Liver (tissue), 9 donors: ENCODE results near the gene ATP2C1. TPM values are rescaled to one million over a fixed set of nuclear protein-coding genes. Genes with fewer than 3 reads are reported as not detected.

ENCODE experiments used
- DNase-seq: peaks from one replicate; pipeline ENCODE4 v3.0.0-alpha.2; 2017; ENCODE audit warnings: low spot score
- H3K27ac ChIP-seq, 2 donors: one replicate each; pipeline ENCODE4 v1.7.0; 2013; ENCODE audit warnings: inconsistent platforms in 2 of 2, low read length in 2 of 2, control low read depth in 1 of 2, low read depth in 1 of 2, mild to moderate bottlenecking in 1 of 2
- H3K27me3 ChIP-seq, 4 donors: one replicate each; pipeline versions ENCODE4 v1.6.1 to v1.7.0; 2013; ENCODE audit warnings: low read length in 3 of 4, inconsistent platforms in 1 of 4, mild to moderate bottlenecking in 1 of 4, moderate library complexity in 1 of 4; ENCODE audit not compliant: control insufficient read depth in 4 of 4, insufficient read depth in 4 of 4
- H3K36me3 ChIP-seq, 4 donors: one replicate each; pipeline versions ENCODE4 v1.6.1 to v1.7.0; 2013; ENCODE audit warnings: low read length in 3 of 4, mild to moderate bottlenecking in 3 of 4, low read depth in 1 of 4, moderate library complexity in 1 of 4; ENCODE audit not compliant: control insufficient read depth in 4 of 4, insufficient read depth in 3 of 4
- H3K4me1 ChIP-seq, 4 donors: one replicate each; pipeline versions ENCODE4 v1.6.1 to v1.7.0; 2013; ENCODE audit warnings: low read length in 3 of 4, mild to moderate bottlenecking in 3 of 4, moderate library complexity in 1 of 4; ENCODE audit not compliant: control insufficient read depth in 4 of 4, insufficient read depth in 4 of 4
- H3K4me3 ChIP-seq, 3 donors: one replicate each; pipeline versions ENCODE4 v1.6.1 to v1.7.0; 2013; ENCODE audit warnings: low read length in 3 of 3, control low read depth in 1 of 3, low read depth in 1 of 3, mild to moderate bottlenecking in 1 of 3
- H3K9ac ChIP-seq, 2 donors: one replicate each; pipeline ENCODE4 v1.7.0; 2013; ENCODE audit warnings: low read length in 2 of 2, mild to moderate bottlenecking in 2 of 2, moderate library complexity in 2 of 2, control low read depth in 1 of 2, low read depth in 1 of 2
- H3K9me3 ChIP-seq, 4 donors: one replicate each; pipeline versions ENCODE4 v1.6.1 to v1.7.0; 2013; ENCODE audit warnings: low read length in 3 of 4; ENCODE audit not compliant: control insufficient read depth in 4 of 4
- ATF3 ChIP-seq: IDR thresholded peaks from 2 replicates; pipeline ENCODE4 v1.6.1; 2016; ENCODE audit warnings: antibody characterized with exemption
- CTCF ChIP-seq: fragments of 150-350 bp; IDR thresholded peaks from 2 replicates; pipeline ENCODE4 v1.5.1; 2017; ENCODE audit warnings: improper control_type of control experiment, low read depth, low read length; ENCODE audit not compliant: missing input control
- FOXA1 ChIP-seq: IDR thresholded peaks from 2 replicates; pipeline ENCODE4 v1.6.1; 2016; ENCODE audit warnings: antibody characterized with exemption
- FOXA2 ChIP-seq: IDR thresholded peaks from 2 replicates; pipeline ENCODE4 v1.6.1; 2016; ENCODE audit warnings: antibody characterized with exemption
- HNF4A ChIP-seq, 2 donors: conservative IDR thresholded peaks; 2 replicates each; pipeline ENCODE4 v1.6.1; 2016; ENCODE audit warnings: antibody characterized with exemption in 2 of 2, mild to moderate bottlenecking in 2 of 2
- HNF4G ChIP-seq: IDR thresholded peaks from 2 replicates; pipeline ENCODE4 v1.6.1; 2016; ENCODE audit warnings: antibody characterized with exemption
- JUND ChIP-seq, 2 donors: IDR thresholded peaks; 2 replicates each; pipeline ENCODE4 v1.6.1; 2016; ENCODE audit warnings: antibody characterized with exemption in 2 of 2
- MAX ChIP-seq: IDR thresholded peaks from 2 replicates; pipeline ENCODE4 v1.6.1; 2016; ENCODE audit warnings: antibody characterized with exemption
- NR2F2 ChIP-seq: IDR thresholded peaks from 2 replicates; pipeline ENCODE4 v1.6.1; 2016; ENCODE audit warnings: antibody characterized with exemption
- RAD21 ChIP-seq, 2 donors: IDR thresholded peaks; 2 replicates each; pipeline ENCODE4 v1.6.1; 2016; ENCODE audit warnings: antibody characterized with exemption in 2 of 2, mild to moderate bottlenecking in 2 of 2
- REST ChIP-seq: IDR thresholded peaks from 2 replicates; pipeline ENCODE4 v1.6.1; 2016; ENCODE audit warnings: antibody characterized with exemption, mild to moderate bottlenecking
- RXRA ChIP-seq, 2 donors: IDR thresholded peaks; 2 replicates each; pipeline ENCODE4 v1.6.1; 2017 to 2018; ENCODE audit warnings: antibody characterized with exemption in 2 of 2, mild to moderate bottlenecking in 1 of 2
- SP1 ChIP-seq: IDR thresholded peaks from 2 replicates; pipeline ENCODE4 v1.6.1; 2018; ENCODE audit warnings: antibody characterized with exemption, mild to moderate bottlenecking
- TAF1 ChIP-seq: conservative IDR thresholded peaks from 2 replicates; pipeline ENCODE4 v1.6.1; 2016; ENCODE audit warnings: antibody characterized with exemption, mild to moderate bottlenecking
- YY1 ChIP-seq: IDR thresholded peaks from 2 replicates; pipeline ENCODE4 v1.6.1; 2016; ENCODE audit warnings: antibody characterized with exemption, mild to moderate bottlenecking
- ZBTB33 ChIP-seq: IDR thresholded peaks from 2 replicates; pipeline ENCODE4 v1.6.1; 2016; ENCODE audit warnings: antibody characterized with exemption
- WGBS: extraction: QIAGEN DNeasy Blood & Tissue Kit; methylation state at CpG from one replicate; pipeline ENCODE4 v1.1.7; 2013; 5-methylcytosine and 5-hydroxymethylcytosine counted together
- polyA plus RNA-seq, 2 donors: library from polyadenylated mRNA; stranded (reverse) in 1 of 2; unstranded in 1 of 2; fragments of 200-250 nt in 1 of 2; fragments of >200 nt in 1 of 2; fragmentation: Nextera tagmentation in 1 of 2; extraction: Ambion mirVana in 1 of 2; gene quantifications; one replicate each; pipeline versions ENCODE4 v1.2.1 to v1.2.3, GENCODE V29; 2013 to 2015
- total RNA-seq, 2 donors: library from RNA; depleted of rRNA; stranded (reverse); fragments of >200 nt; gene quantifications; one replicate each; pipeline ENCODE4 v1.2.3, GENCODE V29; 2014
- donor health status: healthy.
- donor health status: healthy.
- donor health status: healthy.
- donor health status: healthy.
- donor health status: healthy.

The ATP2C1 gene
- total and polyA plus RNA-seq, 4 donors: 10.5 to 45.1 (median 25.2) TPM

GRCh38 chr3:130897316-130897715, 3.4 kb downstream of the ATP2C1 start:
- Histone ChIP-seq H3K4me3 (no peak overlapping the region), H3K27me3 (no peaks in the 10 kb centered on the region), H3K4me1 (peaks cover 0 to 20% (median 12%) of the 10 kb centered on the region in 4 donors), H3K36me3 (no peaks in the 10 kb centered on the region), H3K9ac (no peak overlapping the region), H3K27ac (no peak overlapping the region), H3K9me3 (no peaks in the 10 kb centered on the region)
- 87% methylated on average over 2 of the region's 2 CpGs for WGBS
- TF ChIP-seq REST: no peak
- TF ChIP-seq RXRA (IDR thresholded peaks at IDR 0.05): no peak
- TF ChIP-seq NR2F2: no peak
- TF ChIP-seq HNF4A (conservative IDR thresholded peaks at IDR 0.05): no peak
- no peak for TF ChIP-seq ATF3
- TF ChIP-seq SP1: no peak
- TF ChIP-seq MAX: no peak
- no peak for TF ChIP-seq TAF1
- TF ChIP-seq JUND (IDR thresholded peaks at IDR 0.05): no peak
- no peak for TF ChIP-seq CTCF
- TF ChIP-seq RAD21 (IDR thresholded peaks at IDR 0.05): no peak
- no peak for DNase-seq

GRCh38 chr3:130900959-130901358, 7.1 kb downstream of the ATP2C1 start:
- no peak for DNase-seq
- H3K9me3 ChIP-seq: no peaks in the 10 kb centered on the region
- no peak overlapping the region for H3K27ac ChIP-seq
- no peak for TF ChIP-seq RXRA (IDR thresholded peaks at IDR 0.05)
- no peak for TF ChIP-seq CTCF
- no peak for TF ChIP-seq HNF4A (conservative IDR thresholded peaks at IDR 0.05)
- TF ChIP-seq TAF1: no peak
- no peak for TF ChIP-seq FOXA1
- TF ChIP-seq FOXA2: no peak
- no peak for TF ChIP-seq MAX
- no peak for TF ChIP-seq HNF4G
- no peak for TF ChIP-seq ZBTB33
- TF ChIP-seq RAD21 (IDR thresholded peaks at IDR 0.05): no peak
- TF ChIP-seq SP1: no peak
- no peak for TF ChIP-seq ATF3
- TF ChIP-seq YY1: no peak
- H3K27me3 ChIP-seq: no peaks in the 10 kb centered on the region
- no peak overlapping the region for H3K9ac ChIP-seq
- no peak overlapping the region for H3K4me3 ChIP-seq
- H3K4me1 ChIP-seq: peaks cover 0 to 7% (median 2%) of the 10 kb centered on the region in 4 donors
- H3K36me3 ChIP-seq: no peaks in the 10 kb centered on the region
